HepG2 (cell line): Measurements from ENCODE around the gene TCF12. TPM values are rescaled to one million over a fixed set of nuclear protein-coding genes. Genes with fewer than 3 reads are reported as not detected.

Source experiments
- BCLAF1 ChIP-seq: fragments of 450-650 bp; IDR thresholded peaks from 2 replicates; pipeline ENCODE4 v1.6.1; 2017; ENCODE audit warnings: mild to moderate bottlenecking
- GATA4 ChIP-seq: sonication (generic); IDR thresholded peaks from 2 replicates; pipeline ENCODE4 v1.6.1; 2016; ENCODE audit warnings: antibody characterized with exemption, low read depth, borderline replicate concordance
- GATAD2A ChIP-seq: IDR thresholded peaks from 2 replicates; pipeline ENCODE4 v1.6.1; 2016
- PHF8 ChIP-seq: sonication (generic); formaldehyde crosslinking; IDR thresholded peaks from 2 replicates; pipeline ENCODE4 v1.5.0; 2020; ENCODE audit warnings: missing genetic modification reagents
- THAP7 ChIP-seq: sonication (generic); formaldehyde crosslinking; IDR thresholded peaks from 2 replicates; pipeline ENCODE4 v1.8.1; 2023; ENCODE audit warnings: mild to moderate bottlenecking, missing genetic modification reagents
- ZNF562 ChIP-seq: sonication (generic); formaldehyde crosslinking; IDR thresholded peaks from 2 replicates; pipeline ENCODE4 v1.8.0; 2022; ENCODE audit warnings: missing genetic modification reagents, borderline replicate concordance
- ZNF646 ChIP-seq: sonication (generic); formaldehyde crosslinking; IDR thresholded peaks from 2 replicates; pipeline ENCODE4 v1.9.0; 2021; ENCODE audit warnings: mild to moderate bottlenecking, missing genetic modification reagents
- ZNF781 ChIP-seq: sonication (generic); formaldehyde crosslinking; IDR thresholded peaks from 2 replicates; pipeline ENCODE4 v1.5.1; 2020; ENCODE audit warnings: borderline replicate concordance, mild to moderate bottlenecking, missing genetic modification reagents; ENCODE audit errors: not compliant biosample characterization
- polyA plus RNA-seq, 8 experiments: library from polyadenylated mRNA; depleted of rRNA in 3 of 8; stranded (reverse) in 7 of 8; unstranded in 1 of 8; fragments of >200 nt; fragmentation: Illumina TruSeq in 4 of 8; extraction: Trizol in 4 of 8; gene quantifications; 2 replicates each; pipeline versions ENCODE4 v1.2.1 to v1.2.3, GENCODE V29; 2011 to 2016; ENCODE audit warnings: low read depth in 4 of 8, missing spikeins in 1 of 8, mixed read lengths in 1 of 8; ENCODE audit not compliant: insufficient read depth in 1 of 8
- total RNA-seq, 5 experiments: library from RNA; depleted of rRNA; stranded (reverse); fragments of >200 nt; fragmentation: Illumina TruSeq; extraction: Trizol; gene quantifications; 2 replicates each; pipeline ENCODE4 v1.2.3, GENCODE V29; 2016; ENCODE audit warnings: low read depth in 1 of 5
- TF ChIP-seq, protein P1 (sequence below): sonication (generic); formaldehyde crosslinking; IDR thresholded peaks from 2 replicates; pipeline ENCODE4 v1.8.0; 2022; ENCODE audit warnings: missing genetic modification reagents, mild to moderate bottlenecking, inconsistent platforms, borderline replicate concordance
- TF ChIP-seq, protein P2 (sequence below): sonication (generic); formaldehyde crosslinking; IDR thresholded peaks from 2 replicates; pipeline ENCODE4 v1.8.1; 2022; ENCODE audit warnings: mild to moderate bottlenecking, missing genetic modification reagents
- TF ChIP-seq, protein P3 (sequence below): sonication (generic); formaldehyde crosslinking; IDR thresholded peaks from 2 replicates; pipeline ENCODE4 v1.4.0; 2020; ENCODE audit warnings: missing genetic modification reagents

Gene TCF12
- total and polyA plus RNA-seq, 2 of the 13 experiments (the other 11 are each of a cell fraction or from before 2014, with no cell fraction given): 48.6 to 51.1 TPM

DNA sequence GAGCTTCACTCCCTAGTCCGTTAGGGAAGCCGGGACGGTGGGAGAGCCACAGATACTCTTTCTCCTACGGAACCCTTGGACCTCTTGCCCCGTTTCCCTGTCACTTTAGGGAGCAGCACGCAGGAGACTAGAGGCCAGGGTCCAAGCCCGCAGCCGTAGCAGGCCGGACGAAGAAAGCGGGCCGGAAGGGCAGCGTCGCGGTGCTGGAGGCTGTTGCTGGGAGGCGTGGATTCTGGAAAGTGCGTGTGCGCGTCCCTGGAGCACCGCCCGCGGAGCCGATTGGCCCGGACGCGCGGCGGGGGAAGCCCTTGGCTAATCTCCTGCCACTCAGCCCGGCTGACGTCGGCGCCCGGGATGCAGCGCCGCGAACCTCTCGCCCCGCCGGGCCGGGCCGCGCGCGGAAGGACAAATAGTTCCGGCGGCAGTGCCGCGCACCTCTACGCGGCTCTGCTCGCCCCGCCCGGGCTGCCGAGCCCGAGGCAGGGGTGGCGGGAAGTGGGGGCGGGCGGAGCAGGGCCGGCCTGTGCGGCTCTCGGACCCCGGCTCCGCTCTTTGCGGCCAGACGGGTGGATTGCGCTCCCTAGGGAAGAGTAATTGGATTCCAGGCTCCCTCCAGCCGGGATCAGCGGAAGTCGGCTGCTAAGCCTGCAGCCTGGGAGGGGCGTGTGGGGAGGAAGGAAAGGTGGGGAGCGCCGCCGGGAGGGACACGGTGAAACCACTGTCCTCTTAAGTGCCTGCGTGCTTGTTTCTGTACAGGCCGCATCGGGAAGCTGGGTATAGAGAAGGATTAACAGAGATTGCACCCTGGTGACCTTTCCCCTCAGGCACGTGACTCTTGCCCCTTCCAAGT lies 31.3 kb upstream of the TCF12 start (continued):
- TF ChIP-seq THAP7 (peak; percentile 91), ZNF646 (CRISPR knock-in tag) (no peak; the same call in 1 of the 2 replicates), PHF8 (CRISPR knock-in tag) (peak; percentile 71), ZNF781 (peak; percentile 55), GATAD2A (CRISPR knock-in tag) (peak; percentile 73), GATA4 (peak; percentile 43; the same call in 1 of the 2 replicates), BCLAF1 (no peak), ZNF562 (CRISPR knock-in tag) (peak; percentile 14; the same call in 1 of the 2 replicates)
- TF ChIP-seq, protein P1, sequence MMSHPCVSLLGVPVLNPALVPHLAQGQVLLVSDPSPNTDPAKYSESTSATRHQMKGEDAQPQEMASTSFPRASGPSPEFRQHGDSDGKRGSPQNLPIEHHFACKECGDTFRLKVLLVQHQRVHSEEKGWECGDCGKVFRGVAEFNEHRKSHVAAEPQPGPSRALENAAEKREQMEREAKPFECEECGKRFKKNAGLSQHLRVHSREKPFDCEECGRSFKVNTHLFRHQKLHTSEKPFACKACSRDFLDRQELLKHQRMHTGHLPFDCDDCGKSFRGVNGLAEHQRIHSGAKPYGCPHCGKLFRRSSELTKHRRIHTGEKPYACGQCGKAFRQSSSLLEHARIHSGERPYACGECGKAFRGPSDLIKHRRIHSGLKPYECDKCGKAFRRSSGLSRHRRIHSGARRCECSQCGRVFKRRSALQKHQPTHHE (CRISPR knock-in tag): no peak; the same call in 1 of the 2 replicates
- TF ChIP-seq, protein P2, sequence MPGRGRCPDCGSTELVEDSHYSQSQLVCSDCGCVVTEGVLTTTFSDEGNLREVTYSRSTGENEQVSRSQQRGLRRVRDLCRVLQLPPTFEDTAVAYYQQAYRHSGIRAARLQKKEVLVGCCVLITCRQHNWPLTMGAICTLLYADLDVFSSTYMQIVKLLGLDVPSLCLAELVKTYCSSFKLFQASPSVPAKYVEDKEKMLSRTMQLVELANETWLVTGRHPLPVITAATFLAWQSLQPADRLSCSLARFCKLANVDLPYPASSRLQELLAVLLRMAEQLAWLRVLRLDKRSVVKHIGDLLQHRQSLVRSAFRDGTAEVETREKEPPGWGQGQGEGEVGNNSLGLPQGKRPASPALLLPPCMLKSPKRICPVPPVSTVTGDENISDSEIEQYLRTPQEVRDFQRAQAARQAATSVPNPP: peak; percentile 92; the same call in 1 of the 2 replicates
- TF ChIP-seq, protein P3, sequence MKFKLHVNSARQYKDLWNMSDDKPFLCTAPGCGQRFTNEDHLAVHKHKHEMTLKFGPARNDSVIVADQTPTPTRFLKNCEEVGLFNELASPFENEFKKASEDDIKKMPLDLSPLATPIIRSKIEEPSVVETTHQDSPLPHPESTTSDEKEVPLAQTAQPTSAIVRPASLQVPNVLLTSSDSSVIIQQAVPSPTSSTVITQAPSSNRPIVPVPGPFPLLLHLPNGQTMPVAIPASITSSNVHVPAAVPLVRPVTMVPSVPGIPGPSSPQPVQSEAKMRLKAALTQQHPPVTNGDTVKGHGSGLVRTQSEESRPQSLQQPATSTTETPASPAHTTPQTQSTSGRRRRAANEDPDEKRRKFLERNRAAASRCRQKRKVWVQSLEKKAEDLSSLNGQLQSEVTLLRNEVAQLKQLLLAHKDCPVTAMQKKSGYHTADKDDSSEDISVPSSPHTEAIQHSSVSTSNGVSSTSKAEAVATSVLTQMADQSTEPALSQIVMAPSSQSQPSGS (CRISPR knock-in tag): peak; percentile 61
